CD14-positive monocyte (primary cell): ENCODE measurements around the gene NAV1. TPM values are rescaled to one million over a fixed set of nuclear protein-coding genes. Genes with fewer than 3 reads are reported as not detected.

Source experiments
- DNase-seq, 3 donors: peaks; one replicate each; pipeline ENCODE4 v3.0.0-alpha.2; 2011 to 2022
- H2AFZ ChIP-seq: 2 replicates; pipeline ENCODE4 v1.6.0; 2012; ENCODE audit warnings: mild to moderate bottlenecking, low read depth, low read length, inconsistent platforms; ENCODE audit not compliant: insufficient read depth, poor library complexity, severe bottlenecking
- H3K27ac ChIP-seq, 2 donors: 1 replicate in 1 of 2; 2 replicates in 1 of 2; pipeline ENCODE4 v1.5.1; 2012 to 2013; ENCODE audit warnings: low read length in 2 of 2, control low read depth in 1 of 2, inconsistent platforms in 1 of 2, low read depth in 1 of 2, mild to moderate bottlenecking in 1 of 2
- H3K27me3 ChIP-seq, 2 donors: one replicate each; pipeline versions ENCODE4 v1.6.0 to v1.6.1; 2011 to 2013; ENCODE audit warnings: low read length in 2 of 2; ENCODE audit not compliant: control insufficient read depth in 2 of 2, insufficient read depth in 2 of 2
- H3K36me3 ChIP-seq, 2 donors: replicated peaks in 1 of 2; 1 replicate in 1 of 2; 2 replicates in 1 of 2; pipeline versions ENCODE4 v1.5.1 to v1.6.1; 2012 to 2013; ENCODE audit warnings: low read length in 2 of 2, control low read depth in 1 of 2, inconsistent platforms in 1 of 2, mild to moderate bottlenecking in 1 of 2; ENCODE audit not compliant: insufficient read depth in 2 of 2, control insufficient read depth in 1 of 2
- H3K4me1 ChIP-seq, 2 donors: 1 replicate in 1 of 2; 2 replicates in 1 of 2; pipeline versions ENCODE4 v1.5.1 to v1.6.1; 2012 to 2013; ENCODE audit warnings: low read length in 2 of 2, control low read depth in 1 of 2, inconsistent platforms in 1 of 2, mild to moderate bottlenecking in 1 of 2, moderate library complexity in 1 of 2; ENCODE audit not compliant: insufficient read depth in 2 of 2, control insufficient read depth in 1 of 2
- H3K4me2 ChIP-seq: replicated peaks from 2 replicates; pipeline ENCODE3; 2012; ENCODE audit warnings: low read length, moderate library complexity, mild to moderate bottlenecking; ENCODE audit not compliant: poor library complexity, severe bottlenecking; ENCODE audit errors: extremely low read depth
- H3K4me3 ChIP-seq, 3 experiments: fragments of 200-600 bp in 1 of 3; sonication (generic) in 1 of 3; replicated peaks in 1 of 3; 1 replicate in 2 of 3; 2 replicates in 1 of 3; pipeline ENCODE4 v1.5.1; 2011 to 2013; ENCODE audit warnings: low read length in 3 of 3, mild to moderate bottlenecking in 3 of 3, control low read depth in 2 of 3, low read depth in 2 of 3, inconsistent platforms in 1 of 3, moderate library complexity in 1 of 3
- H3K79me2 ChIP-seq: 2 replicates; pipeline ENCODE4 v1.6.0; 2012; ENCODE audit warnings: mild to moderate bottlenecking, control low read depth, inconsistent platforms, low read length, moderate library complexity; ENCODE audit not compliant: insufficient read depth
- H3K9ac ChIP-seq: 2 replicates; pipeline ENCODE4 v1.6.0; 2017; ENCODE audit warnings: low read length, mild to moderate bottlenecking; ENCODE audit not compliant: insufficient read depth, poor library complexity, severe bottlenecking
- H3K9me3 ChIP-seq, 2 donors: replicated peaks in 1 of 2; 1 replicate in 1 of 2; 2 replicates in 1 of 2; pipeline versions ENCODE4 v1.5.1 to v1.6.1; 2012 to 2013; ENCODE audit warnings: low read length in 2 of 2, control low read depth in 1 of 2; ENCODE audit not compliant: control insufficient read depth in 1 of 2, insufficient read depth in 1 of 2
- H4K20me1 ChIP-seq: 2 replicates; pipeline ENCODE4 v1.6.0; 2012; ENCODE audit warnings: mild to moderate bottlenecking, low read length, control low read depth, moderate library complexity; ENCODE audit not compliant: insufficient read depth
- H3K27ac Mint-ChIP-seq, 7 donors: one replicate each; pipeline ENCODE4 v1.8.0; 2020; ENCODE audit warnings: mild to moderate bottlenecking in 7 of 7, mixed read lengths in 7 of 7, moderate library complexity in 6 of 7, inconsistent platforms in 2 of 7
- H3K27me3 Mint-ChIP-seq, 3 donors: one replicate each; pipeline ENCODE4 v1.8.0; 2021 to 2022; ENCODE audit warnings: low read depth in 3 of 3, mild to moderate bottlenecking in 3 of 3, mixed read lengths in 3 of 3, moderate library complexity in 3 of 3, inconsistent platforms in 1 of 3
- H3K36me3 Mint-ChIP-seq, 2 donors: one replicate each; pipeline ENCODE4 v1.8.0; 2020; ENCODE audit warnings: mixed read lengths in 2 of 2, inconsistent platforms in 1 of 2, mild to moderate bottlenecking in 1 of 2
- H3K4me1 Mint-ChIP-seq: one replicate; pipeline ENCODE4 v1.8.0; 2020; ENCODE audit warnings: mild to moderate bottlenecking, mixed read lengths
- H3K4me3 Mint-ChIP-seq, 2 donors: one replicate each; pipeline ENCODE4 v1.8.0; 2020; ENCODE audit warnings: mild to moderate bottlenecking in 2 of 2, mixed read lengths in 2 of 2, moderate library complexity in 1 of 2
- H3K9me3 Mint-ChIP-seq, 7 donors: one replicate each; pipeline ENCODE4 v1.8.0; 2020 to 2022; ENCODE audit warnings: mixed read lengths in 7 of 7, mild to moderate bottlenecking in 6 of 7, moderate library complexity in 6 of 7, inconsistent platforms in 2 of 7
- WGBS: methylation state at CpG from one replicate; pipeline ENCODE4 v1.1.5; 2013; ENCODE audit warnings: missing lambda C conversion rate; ENCODE audit not compliant: insufficient coverage; 5-methylcytosine and 5-hydroxymethylcytosine counted together
- intact Hi-C, 2 donors: fragments of 100-400 bp; cut with micrococcal nuclease; formaldehyde crosslinking; loops; one replicate each; pipeline versions ENCODE4 v1.15.0 to v1.15.1; 2023
- polyA plus RNA-seq, 3 donors: library from polyadenylated mRNA; depleted of rRNA in 1 of 3; unstranded in 2 of 3; stranded (reverse) in 1 of 3; fragments of 300-500 nt in 2 of 3; fragments of >200 nt in 1 of 3; fragmentation: Illumina TruSeq in 2 of 3; gene quantifications; 1 replicate in 2 of 3; 2 replicates in 1 of 3; pipeline ENCODE4 v1.2.3, GENCODE V29; 2012 to 2021
- TF ChIP-seq, protein P1 (sequence below): fragments of 200-600 bp; IDR thresholded peaks from one replicate; pipeline ENCODE4 v1.8.0; 2022; ENCODE audit warnings: antibody characterized with exemption, mild to moderate bottlenecking

The NAV1 gene
- polyA plus RNA-seq, 3 donors = 0.37 to 1.4 (median 0.89) TPM

DNA sequence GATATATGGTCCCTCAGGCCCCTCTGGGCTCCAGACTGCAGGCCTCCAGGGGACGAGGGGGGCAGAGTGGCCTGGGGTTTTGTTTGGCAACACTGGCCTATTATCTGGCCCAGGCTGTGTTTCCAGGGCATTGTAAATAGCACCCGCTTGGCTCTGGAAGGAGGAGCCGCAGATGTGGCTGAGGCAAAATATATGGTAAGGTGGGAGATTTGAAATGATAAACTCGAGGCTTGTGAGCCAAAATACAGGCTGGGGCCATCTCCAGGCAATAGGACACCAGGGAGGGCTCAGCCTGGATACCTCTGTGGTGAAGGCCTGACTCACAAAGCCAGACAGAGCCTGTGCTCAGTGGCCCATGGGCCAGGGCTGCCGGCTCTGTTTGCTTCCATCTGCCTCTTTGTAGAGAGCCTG lies 14.0 kb downstream of the NAV1 start:
- Mint-ChIP-seq H3K9me3 (no peaks in the 10 kb centered on the region), H3K27ac (peak overlapping the region; percentile 9 to 91 (median 57)), H3K4me1 (peaks cover 42% of the 10 kb centered on the region), H3K4me3 (no peak overlapping the region), H3K36me3 (no peaks in the 10 kb centered on the region), H3K27me3 (peaks cover 0 to 4% (median 4%) of the 10 kb centered on the region in 3 donors)
- Histone ChIP-seq H3K4me2 (no peak overlapping the region), H3K27ac (no peak overlapping the region), H3K9me3 (no peaks in the 10 kb centered on the region), H2AFZ (no peak overlapping the region), H4K20me1 (no peaks in the 10 kb centered on the region), H3K27me3 (no peaks in the 10 kb centered on the region), H3K9ac (no peak overlapping the region), H3K36me3 (no peaks in the 10 kb centered on the region), H3K4me3 (no peak overlapping the region), H3K79me2 (no peaks in the 10 kb centered on the region), H3K4me1 (peaks cover 21 to 31% of the 10 kb centered on the region in 2 donors)
- intact Hi-C loops = no loop called here
- no peak for DNase-seq
- WGBS = 88% methylated on average over 5 of the region's 5 CpGs
- TF ChIP-seq, protein P1, sequence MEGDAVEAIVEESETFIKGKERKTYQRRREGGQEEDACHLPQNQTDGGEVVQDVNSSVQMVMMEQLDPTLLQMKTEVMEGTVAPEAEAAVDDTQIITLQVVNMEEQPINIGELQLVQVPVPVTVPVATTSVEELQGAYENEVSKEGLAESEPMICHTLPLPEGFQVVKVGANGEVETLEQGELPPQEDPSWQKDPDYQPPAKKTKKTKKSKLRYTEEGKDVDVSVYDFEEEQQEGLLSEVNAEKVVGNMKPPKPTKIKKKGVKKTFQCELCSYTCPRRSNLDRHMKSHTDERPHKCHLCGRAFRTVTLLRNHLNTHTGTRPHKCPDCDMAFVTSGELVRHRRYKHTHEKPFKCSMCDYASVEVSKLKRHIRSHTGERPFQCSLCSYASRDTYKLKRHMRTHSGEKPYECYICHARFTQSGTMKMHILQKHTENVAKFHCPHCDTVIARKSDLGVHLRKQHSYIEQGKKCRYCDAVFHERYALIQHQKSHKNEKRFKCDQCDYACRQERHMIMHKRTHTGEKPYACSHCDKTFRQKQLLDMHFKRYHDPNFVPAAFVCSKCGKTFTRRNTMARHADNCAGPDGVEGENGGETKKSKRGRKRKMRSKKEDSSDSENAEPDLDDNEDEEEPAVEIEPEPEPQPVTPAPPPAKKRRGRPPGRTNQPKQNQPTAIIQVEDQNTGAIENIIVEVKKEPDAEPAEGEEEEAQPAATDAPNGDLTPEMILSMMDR = no peak

DNA sequence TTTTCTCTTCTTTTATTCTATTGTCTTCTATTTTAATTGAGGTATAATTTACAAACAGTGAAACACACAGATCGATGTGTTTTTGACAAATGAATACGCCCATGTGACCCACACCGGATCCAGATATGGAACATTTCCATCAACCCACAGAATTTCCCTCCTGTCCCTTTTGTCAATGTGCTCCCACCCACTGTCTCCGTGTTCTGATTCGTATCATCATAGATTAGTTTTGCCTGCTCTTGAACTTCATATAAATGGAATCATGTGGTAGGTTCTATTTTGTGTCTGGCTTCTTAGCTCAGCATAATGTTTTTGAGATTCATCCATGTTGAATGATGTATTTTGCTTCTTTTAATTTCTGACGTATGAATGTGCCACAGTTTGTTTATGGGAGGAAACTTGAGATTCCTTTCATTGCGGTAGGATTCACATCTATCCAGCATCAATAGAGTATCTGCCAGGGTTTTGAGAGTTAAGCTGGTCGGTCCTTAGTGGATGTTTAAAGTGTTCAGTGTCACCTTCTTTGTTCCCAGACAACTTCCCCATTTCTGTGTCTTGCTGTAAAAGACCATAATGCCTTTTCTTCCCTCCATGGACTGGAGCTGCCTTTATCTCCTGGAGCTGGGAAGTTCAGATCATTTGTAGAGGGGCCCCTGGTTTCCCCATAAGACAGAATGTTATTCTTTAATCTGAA lies 14.7 kb downstream of the NAV1 start:
- Histone ChIP-seq H3K27me3 (no peaks in the 10 kb centered on the region), H3K9me3 (no peaks in the 10 kb centered on the region), H3K9ac (no peak overlapping the region), H3K36me3 (no peaks in the 10 kb centered on the region), H4K20me1 (no peaks in the 10 kb centered on the region), H3K4me2 (no peak overlapping the region), H2AFZ (no peak overlapping the region), H3K4me1 (peaks cover 21 to 31% of the 10 kb centered on the region in 2 donors), H3K79me2 (no peaks in the 10 kb centered on the region), H3K4me3 (no peak overlapping the region), H3K27ac (no peak overlapping the region)
- WGBS = 73% methylated on average over 2 of the region's 8 CpGs
- Mint-ChIP-seq H3K27ac (peak overlapping the region in 5 of 7 donors; percentile 9 to 82 (median 51)), H3K4me1 (peaks cover 42% of the 10 kb centered on the region), H3K36me3 (no peaks in the 10 kb centered on the region), H3K27me3 (peaks cover under 1 to 4% (median 3%) of the 10 kb centered on the region in 3 donors), H3K9me3 (no peaks in the 10 kb centered on the region), H3K4me3 (no peak overlapping the region)
- intact Hi-C loops = no loop called here
- TF ChIP-seq, protein P1 = no peak
- peak; percentile 20 to 50 (median 39) for DNase-seq
